Right atrium auricular region (tissue), 2 donors: ENCODE results near the gene PLPP6. TPM values are rescaled to one million over a fixed set of nuclear protein-coding genes. Genes with fewer than 3 reads are reported as not detected.

ENCODE experiments used
- DNase-seq: peaks from one replicate; pipeline ENCODE4 v3.0.0-alpha.2; 2019; ENCODE audit warnings: low spot score
- H3K27ac ChIP-seq, 2 donors: fragments of 200-600 bp; sonication (generic); 1 replicate in 1 of 2; 2 replicates in 1 of 2; pipeline ENCODE4 v1.5.1; 2016 to 2019
- H3K27me3 ChIP-seq, 2 donors: fragments of 200-600 bp; sonication (generic); one replicate each; pipeline versions ENCODE4 v1.5.1 to v1.6.0; 2017 to 2019
- H3K36me3 ChIP-seq: fragments of 200-600 bp; sonication (generic); one replicate; pipeline ENCODE4 v1.5.1; 2016
- H3K4me1 ChIP-seq, 2 donors: fragments of 200-600 bp; sonication (generic); one replicate each; pipeline versions ENCODE4 v1.5.1 to v1.6.0; 2017 to 2019
- H3K4me3 ChIP-seq, 2 donors: fragments of 200-600 bp; sonication (generic); 1 replicate in 1 of 2; 2 replicates in 1 of 2; pipeline ENCODE4 v1.5.1; 2017 to 2019; ENCODE audit warnings: mild to moderate bottlenecking in 1 of 2, moderate library complexity in 1 of 2
- H3K9me3 ChIP-seq, 2 donors: fragments of 200-600 bp; sonication (generic); one replicate each; pipeline ENCODE4 v1.5.1; 2019
- CTCF ChIP-seq, 2 donors: fragments of 200-600 bp; sonication (generic); IDR thresholded peaks; one replicate each; pipeline ENCODE4 v1.5.1; 2019; ENCODE audit warnings: antibody characterized with exemption in 2 of 2
- total RNA-seq, 2 donors: library from RNA; depleted of rRNA; stranded (reverse); fragments of >200 nt; gene quantifications; one replicate each; pipeline ENCODE4 v1.1.0, GENCODE V29; 2016

Gene PLPP6
- total RNA-seq, 2 donors from 2014 or later = 3.9 to 4.1 TPM

GRCh38 chr9:4713849-4714248, 51.8 kb downstream of the PLPP6 start:
- no peak for TF ChIP-seq CTCF (IDR thresholded peaks at IDR 0.05)
- H3K36me3 ChIP-seq = peaks cover 48% of the 10 kb centered on the region
- H3K4me1 ChIP-seq = no peaks in the 10 kb centered on the region
- no peaks in the 10 kb centered on the region for H3K9me3 ChIP-seq
- no peak for DNase-seq
- no peak overlapping the region for H3K4me3 ChIP-seq
- no peaks in the 10 kb centered on the region for H3K27me3 ChIP-seq
- no peak overlapping the region for H3K27ac ChIP-seq

- Histone ChIP-seq H3K27ac (no peak overlapping the region), H3K36me3 (peaks cover 54% of the 10 kb centered on the region), H3K9me3 (no peaks in the 10 kb centered on the region), H3K4me3 (no peak overlapping the region), H3K27me3 (no peaks in the 10 kb centered on the region), H3K4me1 (no peaks in the 10 kb centered on the region)
- DNase-seq = no peak
- TF ChIP-seq CTCF (IDR thresholded peaks at IDR 0.05) = no peak
Measured at GRCh38 chr9:4714266-4715016, 52.3 kb downstream of the PLPP6 start.

Other genes starting within 250 kb of the PLPP6 start
- gene SLC1A1, start 171.8 kb upstream of the PLPP6 start, total RNA-seq = 1 to 10 TPM; 2.6 to 2.9 TPM
- gene SPATA6L, start 4.2 kb downstream of the PLPP6 start, total RNA-seq = 1 to 10 TPM in 1 of 2 donors, under 1 TPM in 1; 0.15 to 1.3 TPM
- 10 to 100 TPM; 44.9 to 53.4 TPM for gene CDC37L1, start 17.3 kb downstream of the PLPP6 start, total RNA-seq
- 100 to 1,000 TPM; 109 to 201 TPM for gene AK3, start 78.9 kb downstream of the PLPP6 start, total RNA-seq
- 1 to 10 TPM; 7.2 to 8.6 TPM for gene RCL1, start 130.7 kb downstream of the PLPP6 start, total RNA-seq